Panc1 (cell line): ENCODE results near the gene PIP5K1C. TPM values are rescaled to one million over a fixed set of nuclear protein-coding genes. Genes with fewer than 3 reads are reported as not detected.
"Not testable (repeated sequence)": the region's sequence is repeated elsewhere in the genome, so short reads cannot be mapped to it uniquely, and the experiment has no call there.

ENCODE experiments used
- ATAC-seq: fragments of 200-7000 bp; cut with Tn5 transposase; 2 replicates; pipeline ENCODE4 v1.9.1; 2020; ENCODE audit warnings: mild to moderate bottlenecking, moderate library complexity
- BruUV-seq: library from RNA; stranded (reverse); fragments of 400-500 nt; replicated peaks from 2 replicates; lab custom pipeline; 2021; lab: Mats Ljungman, UMichigan
- CTCF ChIA-PET: fragments of 300-600 bp; sonication (Branson Sonifier 250); formaldehyde crosslinking; loops from one replicate; lab custom pipeline; 2022; ENCODE audit warnings: antibody characterized with exemption; lab: Charles Lee
- POLR2A ChIA-PET: fragments of 300-600 bp; sonication (Branson Sonifier 250); formaldehyde crosslinking; loops from one replicate; lab custom pipeline; 2022; ENCODE audit warnings: antibody characterized with exemption; lab: Charles Lee
- DNase-seq: peaks from one replicate; pipeline ENCODE4 v3.0.0-alpha.2; 2010; ENCODE audit warnings: low read depth, low spot score
- H3K27ac ChIP-seq: 2 replicates; pipeline ENCODE4 v1.5.1; 2011; ENCODE audit warnings: mild to moderate bottlenecking, low read length, inconsistent platforms
- H3K27me3 ChIP-seq: fragments of 200-500 bp; sonication (Bioruptor generic); 2 replicates; pipeline ENCODE4 v1.6.0; 2014; ENCODE audit warnings: low read length, inconsistent platforms; ENCODE audit not compliant: control insufficient read depth, insufficient read depth
- H3K36me3 ChIP-seq: fragments of 200-500 bp; sonication (Bioruptor generic); 2 replicates; pipeline ENCODE4 v1.5.1; 2014; ENCODE audit warnings: inconsistent platforms, mild to moderate bottlenecking, low read length, moderate library complexity; ENCODE audit not compliant: control insufficient read depth, insufficient read depth
- H3K4me1 ChIP-seq: 2 replicates; pipeline ENCODE4 v1.5.1; 2011; ENCODE audit warnings: inconsistent platforms, mild to moderate bottlenecking, low read length, moderate library complexity; ENCODE audit not compliant: control insufficient read depth, insufficient read depth
- H3K4me3 ChIP-seq, 2 experiments: 2 replicates each; pipeline ENCODE4 v1.5.1; 2011 to 2012; ENCODE audit warnings: low read depth in 2 of 2, low read length in 2 of 2, mild to moderate bottlenecking in 2 of 2, inconsistent platforms in 1 of 2, moderate library complexity in 1 of 2
- H3K9me3 ChIP-seq: fragments of 200-500 bp; sonication (Bioruptor generic); 2 replicates; pipeline ENCODE4 v1.5.1; 2014; ENCODE audit warnings: low read depth, mild to moderate bottlenecking, inconsistent platforms, low read length, moderate library complexity; ENCODE audit not compliant: control insufficient read depth, insufficient read depth
- CTCF ChIP-seq: fragments of 450-650 bp; IDR thresholded peaks from 2 replicates; pipeline ENCODE4 v1.5.1; 2017; ENCODE audit warnings: mild to moderate bottlenecking
- POLR2AphosphoS5 ChIP-seq: IDR thresholded peaks from 2 replicates; pipeline ENCODE4 v1.6.1; 2012; ENCODE audit warnings: mild to moderate bottlenecking, low read depth, low read length, moderate library complexity
- REST ChIP-seq, 2 experiments: IDR thresholded peaks; 2 replicates each; pipeline ENCODE4 v1.6.1; 2011 to 2012; ENCODE audit warnings: low read depth in 2 of 2, control low read depth in 1 of 2, low read length in 1 of 2, mild to moderate bottlenecking in 1 of 2, moderate library complexity in 1 of 2; ENCODE audit not compliant: insufficient read depth in 1 of 2
- SIN3A ChIP-seq: IDR thresholded peaks from 2 replicates; pipeline ENCODE4 v1.6.1; 2012; ENCODE audit warnings: low read depth, mild to moderate bottlenecking, low read length, moderate library complexity, borderline replicate concordance; ENCODE audit not compliant: insufficient read depth
- TCF7L2 ChIP-seq: IDR thresholded peaks from 2 replicates; pipeline ENCODE4 v1.6.1; 2011; ENCODE audit warnings: mild to moderate bottlenecking, low read depth, low read length, inconsistent platforms
- in situ Hi-C: cut with HindIII; loops from 2 replicates; pipeline ENCODE4 v1.10.0; 2016; ENCODE audit warnings: low sequenced_read_pairs, low pct_unique_long_range_greater_than_20kb
- intact Hi-C: fragments of 100-400 bp; cut with micrococcal nuclease; formaldehyde crosslinking; loops from one replicate; pipeline ENCODE4 v1.10.0; 2022; ENCODE audit not compliant: unreplicated experiment
- total RNA-seq: library from RNA; stranded (reverse); gene quantifications from one replicate; pipeline ENCODE4 v1.2.1, GENCODE V29; 2021; ENCODE audit not compliant: unreplicated experiment

The PIP5K1C gene
- total RNA-seq, 1 experiment from 2014 or later, result 30.6 TPM

DNA sequence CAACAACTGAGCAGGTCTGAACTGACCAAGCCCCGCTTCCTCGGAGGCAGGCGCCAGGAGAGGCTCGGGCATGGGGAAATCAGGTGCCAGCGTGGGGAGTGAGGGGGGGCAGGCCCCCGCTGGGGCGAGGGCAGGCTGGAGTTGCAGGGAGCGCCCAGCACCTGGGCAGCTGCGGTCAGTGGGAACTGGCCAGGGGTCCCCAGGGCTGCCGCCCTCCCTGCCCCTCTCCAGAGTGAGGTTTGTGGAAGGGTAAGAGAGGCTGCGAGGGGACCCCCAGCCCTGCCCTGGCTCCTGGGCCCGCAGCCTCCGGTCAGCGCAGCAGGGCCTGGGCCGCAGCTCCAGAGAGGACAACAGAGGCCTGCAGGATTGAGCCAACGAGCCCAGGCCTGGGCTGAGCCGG is 32.5 kb downstream of the PIP5K1C start:
- no TSS peak for BruUV-seq
- intact Hi-C loops (loop anchor here (5.0 kb wide), 1 partner anchor 40 kb away; the partner anchor contains the start of gene TJP3), in situ Hi-C loops (no loop called here)
- CTCF ChIA-PET, result no interaction called here
- Histone ChIP-seq H3K4me3 (no peak overlapping the region), H3K27ac (no peak overlapping the region), H3K36me3 (no peaks in the 10 kb centered on the region), H3K27me3 (no peaks in the 10 kb centered on the region), H3K4me1 (peaks cover 7% of the 10 kb centered on the region; the same call in 1 of the 2 replicates), H3K9me3 (no peaks in the 10 kb centered on the region)
- POLR2A ChIA-PET, result no interaction called here
- DNase-seq, result no peak
- ATAC-seq, result no peak
- TF ChIP-seq CTCF, result no peak
- TF ChIP-seq POLR2AphosphoS5, result no peak

- CTCF ChIA-PET, result no interaction called here
These were observed 33.1 kb downstream of the PIP5K1C start for GRCh38 chr19:3667037-3667638.

DNA sequence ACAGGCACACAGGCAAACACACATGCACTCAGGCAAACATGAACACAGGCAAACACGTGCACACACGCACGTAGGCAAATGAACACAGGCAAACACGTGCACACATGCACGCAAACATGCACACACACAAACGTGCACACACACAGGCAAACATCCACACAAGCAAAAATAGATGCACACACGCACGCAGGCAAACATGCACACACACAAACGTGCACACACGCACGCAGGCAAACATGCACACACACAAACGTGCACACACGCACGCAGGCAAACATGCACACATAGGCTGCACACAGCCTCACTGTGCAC is 33.8 kb downstream of the PIP5K1C start:
- H3K9me3 ChIP-seq, H3K36me3 ChIP-seq, ATAC-seq, H3K4me3 ChIP-seq, H3K27me3 ChIP-seq, in situ Hi-C loops, DNase-seq, BruUV-seq, POLR2A ChIA-PET, H3K27ac ChIP-seq, H3K4me1 ChIP-seq: not testable (repeated sequence)
- intact Hi-C loops, result loop anchor here (5.0 kb wide), 1 partner anchor 41 kb away; the partner anchor contains the start of gene TJP3
- CTCF ChIA-PET, result interaction anchor here (0.6 to 0.7 kb wide), 2 partner anchors 11 to 66 kb away, joined by 3 read pairs; no protein-coding TSS in a partner anchor

More at GRCh38 chr19:3667037-3667638, 33.1 kb downstream of the PIP5K1C start:
- intact Hi-C loops, result loop anchor here (5.0 kb wide), 1 partner anchor 40 kb away; the partner anchor contains the start of gene TJP3
- no peaks in the 10 kb centered on the region for H3K27me3 ChIP-seq
- H3K36me3 ChIP-seq, result no peaks in the 10 kb centered on the region
- BruUV-seq, result no TSS peak
- H3K9me3 ChIP-seq, result no peaks in the 10 kb centered on the region
- TF ChIP-seq SIN3A (no peak), TCF7L2 (no peak), REST (IDR thresholded peaks at IDR 0.05; ENCODE audit: insufficient read depth in 1 of 2, low read depth in 2 of 2, low read length in 1 of 2) (no peak), POLR2AphosphoS5 (no peak), CTCF (no peak)
- peaks cover 7% of the 10 kb centered on the region; the same call in 1 of the 2 replicates for H3K4me1 ChIP-seq
- no peak overlapping the region for H3K27ac ChIP-seq
- in situ Hi-C loops, result no loop called here
- ATAC-seq (no peak), DNase-seq (no peak)
- POLR2A ChIA-PET, result no interaction called here
- H3K4me3 ChIP-seq, result no peak overlapping the region
